NCI-H146 treated with DMSO at 0.1 percent for 48 hours (cell line): ENCODE measurements around the gene GOLM1.
"Not testable (repeated sequence)": the region's sequence is repeated elsewhere in the genome, so short reads cannot be mapped to it uniquely, and the experiment has no call there.

Source experiments
- DNase-seq: peaks from one replicate; lab custom pipeline; 2025; ENCODE audit not compliant: unreplicated experiment; lab: John Stamatoyannopoulos, UW

The GOLM1 gene

DNA sequence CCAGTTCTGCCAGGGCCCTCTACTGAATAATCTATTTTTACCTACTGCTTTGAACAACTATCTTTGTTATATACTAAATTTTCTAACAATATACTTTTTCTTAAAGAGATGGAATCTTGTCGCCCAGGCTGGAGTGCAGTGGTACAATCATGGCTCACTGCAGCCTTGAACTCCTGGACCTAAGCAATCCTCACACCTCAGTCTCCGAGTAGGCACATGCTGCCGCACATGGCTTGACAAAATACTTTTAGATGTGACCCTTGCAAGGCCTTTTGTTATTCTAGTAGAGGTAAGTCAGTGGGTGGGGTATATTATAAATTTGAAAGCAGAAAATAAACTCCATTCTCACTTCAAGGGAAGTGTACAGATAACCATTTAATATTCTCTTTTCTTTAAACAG is 7.9 kb downstream of the GOLM1 start:
- DNase-seq = no peak

DNA sequence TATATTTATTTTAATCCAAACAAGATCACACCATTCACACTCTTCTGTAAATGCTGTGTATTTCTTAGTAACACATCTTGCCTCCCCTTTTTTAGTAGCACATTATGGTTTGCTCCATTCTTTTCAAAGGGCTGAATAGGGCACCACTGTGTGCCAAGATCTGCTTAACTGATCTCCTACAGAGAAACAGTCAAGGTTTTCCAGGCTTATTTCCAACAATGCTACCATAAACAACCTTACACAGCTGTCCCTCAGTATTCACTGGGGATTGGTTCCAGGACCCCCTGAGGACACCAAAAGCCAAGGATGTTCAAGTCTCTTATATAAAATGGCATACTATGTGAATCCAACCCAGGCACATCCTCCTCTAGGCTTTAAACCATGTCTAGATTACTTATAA is 16.5 kb downstream of the GOLM1 start:
- DNase-seq = no peak

DNA sequence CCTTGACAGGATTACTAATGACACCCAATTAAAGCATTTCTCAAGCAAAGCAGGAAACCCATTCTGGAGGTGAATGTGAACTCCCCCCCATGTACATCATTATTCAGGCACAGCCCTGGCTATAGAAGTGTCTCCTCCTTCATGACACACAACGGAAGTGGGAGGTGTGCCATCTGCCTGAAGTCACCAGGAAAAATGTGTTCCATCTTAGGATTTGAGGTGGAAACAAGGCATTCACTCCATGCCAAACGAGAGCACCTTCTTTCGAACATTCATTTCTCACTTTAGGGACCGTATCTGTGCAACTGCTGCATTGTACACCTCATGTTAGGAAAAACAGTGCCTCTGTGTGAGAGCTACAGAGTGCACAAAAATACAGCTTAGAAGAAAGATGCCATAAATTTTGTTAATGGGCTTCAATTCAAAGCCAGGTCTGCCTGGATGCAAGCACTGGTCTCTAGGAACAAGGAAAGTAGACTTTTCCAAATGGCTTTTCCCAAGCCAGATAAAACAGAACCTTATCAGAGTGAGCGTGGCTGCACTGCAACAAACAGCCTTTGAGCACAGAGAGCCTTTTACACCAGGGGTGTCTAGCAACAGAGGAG is 19.4 kb downstream of the GOLM1 start:
- no peak for DNase-seq

DNA sequence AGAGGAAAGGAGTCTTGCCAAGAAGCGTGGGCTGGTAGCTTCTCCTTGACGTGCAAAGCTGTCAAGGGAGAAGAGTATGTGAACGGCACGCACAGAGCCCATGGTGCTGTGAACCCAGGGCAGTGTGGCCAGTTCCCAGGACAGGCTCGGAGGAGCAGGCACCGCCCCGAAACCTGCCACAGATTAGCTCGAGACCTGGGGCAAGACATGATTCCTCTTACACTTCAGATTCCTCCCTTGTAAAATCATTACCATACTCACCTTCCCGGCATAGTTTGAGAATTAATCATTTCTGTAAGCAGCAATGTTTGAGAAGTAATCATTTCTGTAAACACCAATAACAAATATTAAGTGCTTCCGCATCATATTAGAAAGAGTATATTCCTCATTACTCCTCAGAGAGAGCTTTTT is 19.9 kb downstream of the GOLM1 start:
- DNase-seq = no peak

DNA sequence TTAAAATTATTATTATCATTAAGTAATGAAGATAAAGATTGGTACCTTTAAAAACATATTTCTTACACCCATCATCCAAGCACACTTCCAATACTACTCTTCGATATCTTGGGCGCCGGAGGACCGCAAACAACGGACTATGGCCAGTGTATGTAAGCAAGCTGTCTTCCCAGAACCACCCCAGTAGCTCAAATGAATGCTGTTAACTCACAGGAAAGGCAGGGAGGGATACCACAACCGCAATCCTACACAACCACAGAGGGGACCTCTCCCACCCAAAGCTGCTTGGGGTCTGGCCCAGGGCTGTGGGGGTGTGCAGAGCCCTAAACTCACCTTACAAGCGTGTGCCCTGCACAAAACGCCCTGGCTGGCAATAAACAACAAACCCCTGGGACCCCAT is 20.6 kb downstream of the GOLM1 start:
- DNase-seq = no peak

DNA sequence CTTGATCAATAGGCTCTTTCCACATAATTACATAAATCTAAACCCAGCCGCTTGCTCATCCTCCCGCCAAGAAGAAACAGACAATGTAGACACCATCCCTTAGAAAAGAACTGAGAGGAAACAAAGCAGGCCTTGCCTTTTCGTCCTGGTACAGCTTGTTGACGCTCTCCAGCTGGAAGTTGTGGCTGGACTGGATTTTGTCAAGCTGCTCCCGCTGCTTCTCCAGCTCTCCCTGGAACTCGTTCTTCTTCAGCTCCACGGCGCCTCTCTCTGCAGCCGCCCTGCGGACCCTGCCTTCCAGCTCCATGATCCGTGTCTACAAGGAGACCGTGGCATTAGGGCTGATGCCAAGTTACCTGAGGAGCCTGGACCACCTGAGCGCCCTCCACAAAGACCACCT is 22.1 kb downstream of the GOLM1 start:
- DNase-seq = no peak

DNA sequence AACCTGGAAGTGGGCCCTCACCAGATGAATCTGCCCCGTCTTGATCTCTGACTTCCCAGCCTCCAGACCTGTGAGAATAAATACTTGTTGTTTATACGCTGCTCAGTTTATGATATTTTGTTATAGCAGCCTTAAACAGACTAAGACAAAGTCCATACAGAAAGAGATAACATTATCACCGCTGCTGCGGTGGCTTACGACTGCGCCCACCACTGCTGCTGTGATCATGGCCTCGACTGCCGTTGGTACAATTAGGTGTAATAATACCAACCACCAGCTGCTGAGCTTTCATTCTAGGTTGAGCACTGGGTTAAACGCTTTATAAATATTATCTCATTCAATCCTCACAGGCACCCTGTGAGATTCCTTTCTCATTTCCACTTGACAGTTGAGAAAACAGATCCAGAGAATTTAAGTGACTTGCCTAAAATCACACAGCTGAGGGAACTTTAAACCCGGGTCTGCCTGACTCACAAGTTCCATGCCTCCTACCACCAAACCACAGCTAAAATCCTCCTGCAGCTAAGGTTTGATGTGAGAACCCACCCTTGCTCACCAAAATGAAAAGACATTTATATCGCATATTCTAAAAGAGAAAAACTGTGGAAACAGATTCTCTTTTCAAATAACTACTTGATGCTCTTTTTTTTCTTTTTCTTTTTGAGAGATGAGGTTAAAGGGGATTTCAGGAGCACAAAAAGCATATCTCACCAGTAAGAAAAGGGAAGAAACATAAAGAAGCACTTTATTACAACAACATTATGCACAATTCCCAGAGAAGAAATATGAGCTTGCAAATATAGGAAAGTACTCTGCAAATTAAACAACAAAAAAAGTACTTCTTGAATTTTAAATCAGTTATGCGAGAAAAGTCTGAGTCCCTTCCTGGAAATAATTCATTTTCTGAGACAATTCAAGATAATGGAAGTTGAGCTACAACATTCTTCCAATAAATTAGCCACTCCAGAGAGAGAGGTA is 23.9 kb downstream of the GOLM1 start:
- no peak for DNase-seq

DNA sequence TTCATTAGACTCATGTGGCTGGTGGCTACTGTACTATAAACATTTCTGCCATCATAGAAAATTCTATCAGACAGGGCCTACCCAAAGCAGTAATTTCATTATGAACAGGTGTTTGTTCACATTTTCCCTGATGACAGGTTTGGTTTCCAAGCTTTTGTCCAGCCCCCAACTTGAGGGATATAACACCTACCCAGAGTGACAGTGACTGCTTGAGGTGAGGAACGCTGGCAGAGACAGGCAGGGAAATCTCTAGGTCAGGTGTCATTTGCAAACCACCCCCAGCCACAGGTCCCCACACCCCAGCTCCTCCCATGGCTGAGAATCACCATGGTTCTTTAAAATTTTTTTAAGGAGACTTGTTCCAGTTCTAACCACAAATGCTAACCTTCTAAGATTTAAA is 25.5 kb downstream of the GOLM1 start:
- DNase-seq = no peak

DNA sequence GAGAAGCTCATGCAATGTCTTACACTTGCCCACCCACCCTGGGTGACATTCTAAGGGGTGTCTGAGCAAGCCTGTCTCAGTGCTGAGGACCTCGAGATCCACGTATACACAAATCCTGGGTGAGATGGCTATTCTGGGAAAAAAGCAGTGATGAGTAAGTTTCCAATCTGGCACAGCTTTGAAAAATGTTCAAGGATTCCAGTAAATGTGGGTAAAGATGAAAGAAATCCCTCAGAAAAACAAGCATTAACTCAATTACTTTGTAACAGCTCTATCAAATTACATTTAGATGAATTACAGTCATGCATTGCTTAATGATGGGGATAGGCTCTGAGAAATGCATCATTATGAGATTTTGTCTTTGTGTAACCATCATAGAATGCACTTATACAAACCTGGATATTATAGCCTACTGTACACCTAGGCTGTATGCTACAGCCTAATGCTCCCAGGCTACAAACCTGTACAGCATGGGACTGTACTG is 26.9 kb downstream of the GOLM1 start:
- DNase-seq = no peak

DNA sequence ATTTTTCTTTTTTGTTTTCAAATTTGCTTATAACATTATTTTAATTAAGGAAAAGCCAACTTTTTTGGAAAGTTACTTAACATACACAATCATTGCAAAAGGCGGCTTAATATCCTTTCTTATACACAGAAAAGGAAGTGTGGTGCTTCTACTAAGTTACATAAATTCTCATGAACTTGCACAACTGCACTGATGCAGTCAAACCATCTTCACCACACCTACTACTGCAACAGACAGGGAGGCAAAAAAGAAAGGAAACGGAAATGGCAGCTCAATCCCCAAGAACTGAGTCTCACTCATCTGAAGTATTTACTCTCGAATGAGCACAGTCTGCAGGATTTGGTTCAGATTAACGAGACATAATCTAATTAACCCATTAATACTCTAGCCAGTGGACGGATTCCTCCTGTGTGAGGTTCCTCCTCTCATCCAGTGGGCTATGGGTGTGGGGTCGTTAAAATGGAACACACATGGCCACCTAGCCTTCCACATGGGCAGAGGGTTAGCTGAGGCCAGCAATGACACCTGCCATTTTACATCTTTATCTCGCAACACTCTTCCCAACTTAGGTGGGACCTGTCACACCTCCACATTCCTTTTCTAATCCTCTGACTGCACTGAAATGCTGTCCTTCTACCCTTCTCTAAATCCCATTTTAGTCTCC is 30.0 kb downstream of the GOLM1 start:
- no peak for DNase-seq

DNA sequence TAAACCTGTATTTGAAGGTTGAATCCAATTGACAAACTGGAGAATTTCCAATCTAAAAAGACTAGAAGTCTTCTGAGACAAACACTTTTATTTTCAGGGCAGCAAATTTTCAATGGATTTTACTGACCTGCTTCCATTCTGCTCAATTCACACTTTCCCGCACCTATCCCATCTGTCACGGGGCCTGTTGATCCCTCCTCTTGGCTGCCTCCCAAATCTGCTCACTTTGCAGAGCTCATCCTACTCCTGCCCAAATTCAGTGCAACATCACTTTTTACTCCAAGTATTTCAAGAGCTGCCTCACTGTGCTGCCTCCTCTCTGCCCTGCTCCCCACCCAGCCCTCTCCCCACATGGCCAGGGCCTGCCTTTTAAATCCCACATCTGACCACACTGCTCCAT is 35.1 kb downstream of the GOLM1 start:
- DNase-seq = no peak

DNA sequence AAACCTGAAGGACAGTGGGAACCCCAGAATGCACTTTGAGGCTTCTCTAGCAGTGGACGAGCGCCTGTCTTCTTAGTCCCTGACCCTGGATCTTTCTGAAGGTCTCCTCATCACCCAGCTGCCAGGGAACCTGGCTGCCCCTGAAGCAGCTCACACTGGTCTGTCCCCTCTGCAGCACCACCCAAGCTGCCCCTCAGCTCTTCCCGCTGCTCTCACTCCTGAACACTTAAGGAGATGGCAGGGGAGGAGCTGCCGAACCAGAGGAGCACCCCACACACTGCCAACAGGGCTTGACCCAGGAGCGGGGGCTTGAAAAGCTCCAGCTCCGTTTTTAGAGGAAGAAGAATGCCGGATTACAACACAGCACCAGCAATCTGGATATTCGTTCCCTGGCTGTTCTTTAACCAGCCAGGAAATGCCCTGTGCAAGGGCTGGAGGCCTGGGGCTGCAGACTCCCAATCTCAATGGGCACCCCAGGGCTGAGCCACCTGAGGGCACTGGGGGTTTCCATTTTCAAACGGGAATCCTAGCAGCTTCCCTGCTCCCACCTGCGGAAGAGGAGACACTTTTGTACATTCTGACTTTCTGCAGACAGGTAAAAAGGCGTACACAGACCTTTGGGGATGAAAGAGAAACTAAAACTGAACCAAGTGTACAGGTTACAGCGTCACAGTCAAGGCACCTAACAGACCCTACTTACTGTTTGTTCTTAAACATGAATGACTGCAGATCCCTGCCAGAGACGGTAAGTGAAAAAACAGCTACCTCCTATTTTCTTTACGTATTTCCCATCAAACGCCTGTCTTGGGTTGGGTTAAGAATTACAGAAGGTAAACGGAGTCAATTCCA is 36.3 kb downstream of the GOLM1 start:
- no peak for DNase-seq

DNA sequence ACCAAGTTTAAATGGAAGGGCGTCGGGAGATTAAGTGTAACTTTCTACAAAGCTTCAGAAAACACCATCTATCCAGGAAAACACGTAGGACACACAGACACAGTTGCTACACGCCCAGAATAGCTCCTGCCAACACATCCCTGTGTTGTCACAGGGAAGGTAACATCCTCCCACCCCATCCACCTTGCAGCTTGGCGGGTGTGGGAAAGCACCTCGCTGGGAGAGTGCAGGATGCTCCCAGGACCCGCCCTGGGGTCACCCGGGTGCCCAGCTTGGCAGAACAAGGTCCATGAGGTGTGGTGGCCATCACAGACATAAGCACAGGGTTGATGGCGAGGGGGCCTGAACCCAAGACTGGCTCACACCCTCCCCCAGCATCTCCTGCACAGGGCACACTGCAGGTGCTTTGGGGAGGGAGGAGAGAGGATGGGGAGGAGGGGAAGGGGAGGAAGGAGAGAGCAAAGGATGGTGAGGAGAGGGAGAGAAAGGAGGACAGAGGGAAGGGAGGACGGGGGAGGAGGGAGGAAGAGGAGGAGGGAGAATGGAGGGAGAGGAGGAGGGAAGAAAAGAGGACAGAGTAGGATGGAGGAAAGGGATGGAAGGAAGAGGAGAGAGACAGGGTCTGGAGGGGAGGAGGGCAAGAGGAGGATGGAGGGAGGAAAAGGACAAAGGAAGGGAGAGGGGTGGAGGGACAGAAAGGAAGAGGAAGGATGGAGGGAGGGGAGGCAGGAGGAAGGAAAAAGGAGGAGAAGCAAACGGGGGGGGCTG is 37.2 kb downstream of the GOLM1 start:
- DNase-seq = no peak

DNA sequence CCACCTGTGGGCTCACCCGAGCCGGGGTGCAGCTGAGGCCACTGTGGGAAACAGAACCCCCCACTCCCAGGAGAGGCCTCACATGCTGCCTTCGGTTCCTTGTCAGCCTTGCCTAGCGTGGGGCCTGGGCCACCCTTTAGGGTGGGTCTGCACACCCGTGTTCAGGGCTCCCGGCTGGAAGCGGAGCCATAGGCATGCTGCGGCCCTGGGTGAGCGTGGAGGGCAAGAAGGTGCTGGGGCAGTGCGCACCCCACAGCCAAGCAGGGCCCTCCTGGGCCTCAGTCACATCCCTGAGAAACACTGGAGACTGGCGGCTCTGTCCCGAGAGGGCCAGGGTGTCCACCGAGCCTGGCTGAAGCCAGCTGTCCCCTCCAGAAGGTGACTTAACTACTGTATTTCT is 41.9 kb downstream of the GOLM1 start:
- no peak for DNase-seq

DNA sequence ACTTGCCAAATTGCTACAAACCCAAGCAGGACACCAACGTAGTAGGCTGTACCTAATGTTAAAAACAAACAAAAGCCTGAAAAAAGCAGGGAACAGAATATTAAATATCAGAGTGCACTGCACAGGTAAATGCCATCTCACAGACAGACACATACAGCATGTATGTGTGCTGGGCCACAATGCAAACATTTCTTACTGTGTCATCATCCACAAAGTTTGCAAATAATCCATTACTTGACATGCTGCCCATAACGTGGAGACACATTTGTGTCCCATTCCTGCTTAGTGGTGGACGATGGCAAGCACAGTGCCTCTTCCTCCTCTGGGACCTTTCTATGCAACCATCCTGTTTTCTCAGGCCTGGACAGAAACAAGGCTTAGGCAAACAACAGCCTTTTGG is 44.7 kb downstream of the GOLM1 start:
- no peak for DNase-seq

DNA sequence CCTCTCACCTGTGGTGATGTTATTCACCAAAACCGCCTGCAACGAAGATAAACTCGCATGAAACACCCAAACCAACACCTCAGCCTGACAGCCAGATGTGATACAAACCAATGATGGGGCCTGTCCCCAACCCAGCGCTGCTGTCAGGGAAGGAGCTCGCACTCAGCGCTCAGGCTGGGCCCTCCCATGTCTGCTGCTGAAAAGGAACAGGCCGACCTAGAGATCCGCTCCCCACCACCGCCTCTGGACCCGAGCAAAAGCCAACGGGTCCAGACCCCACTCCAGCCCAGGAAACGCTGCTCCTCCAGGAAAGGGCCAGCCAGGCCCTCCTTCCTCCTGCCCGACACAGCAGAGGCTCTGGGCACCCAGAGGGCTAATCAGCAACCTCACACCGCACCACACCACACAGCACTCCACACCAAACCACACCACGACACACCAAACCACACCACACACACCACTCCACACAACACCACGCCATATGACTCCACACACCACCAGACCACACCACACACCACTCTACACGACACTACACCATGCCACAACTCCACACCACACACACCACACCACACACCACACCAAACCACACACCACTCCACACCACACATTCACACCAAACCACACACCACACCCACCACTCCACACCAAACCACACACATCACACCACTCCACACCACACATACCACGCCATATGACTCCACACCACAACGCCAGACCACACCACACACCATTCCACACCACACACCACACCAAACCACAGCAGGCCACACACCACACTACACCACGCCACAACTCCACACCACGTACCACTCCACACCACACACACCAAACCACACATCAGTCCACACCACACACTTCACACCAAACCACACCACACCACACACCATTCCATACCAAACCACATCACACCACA is 46.5 kb downstream of the GOLM1 start:
- no peak for DNase-seq

DNA sequence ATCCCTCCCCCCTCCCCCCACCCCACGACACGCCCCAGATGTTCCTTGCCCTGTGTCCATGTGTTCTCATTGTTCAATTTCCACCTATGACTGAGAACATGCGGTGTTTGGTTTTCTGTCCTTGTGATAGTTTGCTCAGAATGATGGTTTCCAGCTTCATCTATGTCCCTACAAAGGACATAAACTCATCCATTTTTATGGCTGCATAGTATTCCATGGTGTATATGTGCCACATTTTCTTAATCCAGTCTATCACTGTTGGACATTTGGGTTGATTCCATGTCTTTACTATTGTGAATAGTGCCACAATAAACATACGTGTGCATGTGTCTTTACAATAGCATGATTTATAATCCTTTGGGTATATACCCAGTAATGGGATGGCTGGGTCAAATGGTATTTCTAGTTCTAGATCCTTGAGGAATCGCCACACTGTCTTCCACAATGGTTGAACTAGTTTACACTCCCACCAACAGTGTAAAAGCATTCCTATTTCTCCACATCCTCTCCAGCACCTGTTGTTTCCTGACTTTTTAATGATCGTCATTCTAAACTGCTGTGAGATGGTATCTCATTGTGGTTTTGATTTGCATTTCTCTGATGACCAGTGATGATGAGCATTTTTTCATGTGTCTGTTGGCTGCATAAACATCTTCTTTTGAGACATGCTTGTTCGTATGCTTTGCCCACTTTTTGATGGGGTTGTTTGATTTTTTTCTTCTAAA is 51.2 kb downstream of the GOLM1 start:
- not testable (repeated sequence) for DNase-seq

DNA sequence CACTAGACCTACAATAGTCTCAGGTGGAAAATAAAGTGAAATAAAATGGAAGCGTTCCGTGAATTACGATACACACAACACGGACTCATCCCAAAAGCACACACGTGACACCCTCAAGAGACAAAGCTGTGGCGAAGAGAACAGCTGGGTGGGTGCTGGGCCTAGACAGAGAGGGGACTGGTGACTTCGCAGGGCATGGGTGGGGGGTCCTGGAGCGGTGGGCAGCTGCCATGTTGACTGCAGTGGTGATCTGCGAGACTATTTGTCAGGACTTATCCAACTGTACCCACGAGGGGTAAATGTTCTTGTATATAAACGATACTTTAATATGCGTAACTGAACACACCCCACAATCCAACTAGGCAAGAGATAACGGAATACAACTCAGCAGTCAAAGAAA is 52.0 kb downstream of the GOLM1 start:
- DNase-seq = no peak
